Neuron (in vitro differentiated cells): ENCODE results near the gene ABHD15.

ENCODE experiments used
- H2AFZ ChIP-seq: one replicate; pipeline ENCODE4 v1.6.1; 2013; ENCODE audit warnings: low read depth, mild to moderate bottlenecking, inconsistent platforms, low read length, moderate library complexity
- H3K27me3 ChIP-seq: one replicate; pipeline ENCODE4 v1.6.1; 2013; ENCODE audit warnings: low read length; ENCODE audit not compliant: insufficient read depth
- H3K36me3 ChIP-seq: one replicate; pipeline ENCODE4 v1.6.1; 2013; ENCODE audit warnings: low read length; ENCODE audit not compliant: insufficient read depth
- H3K4me1 ChIP-seq: one replicate; pipeline ENCODE4 v1.6.1; 2013; ENCODE audit warnings: low read length; ENCODE audit not compliant: insufficient read depth
- H3K4me3 ChIP-seq: 2 replicates; pipeline ENCODE4 v1.5.1; 2013; ENCODE audit warnings: mild to moderate bottlenecking, low read length, moderate library complexity
- H3K9me3 ChIP-seq: one replicate; pipeline ENCODE4 v1.6.1; 2013; ENCODE audit warnings: low read length

Gene ABHD15

DNA sequence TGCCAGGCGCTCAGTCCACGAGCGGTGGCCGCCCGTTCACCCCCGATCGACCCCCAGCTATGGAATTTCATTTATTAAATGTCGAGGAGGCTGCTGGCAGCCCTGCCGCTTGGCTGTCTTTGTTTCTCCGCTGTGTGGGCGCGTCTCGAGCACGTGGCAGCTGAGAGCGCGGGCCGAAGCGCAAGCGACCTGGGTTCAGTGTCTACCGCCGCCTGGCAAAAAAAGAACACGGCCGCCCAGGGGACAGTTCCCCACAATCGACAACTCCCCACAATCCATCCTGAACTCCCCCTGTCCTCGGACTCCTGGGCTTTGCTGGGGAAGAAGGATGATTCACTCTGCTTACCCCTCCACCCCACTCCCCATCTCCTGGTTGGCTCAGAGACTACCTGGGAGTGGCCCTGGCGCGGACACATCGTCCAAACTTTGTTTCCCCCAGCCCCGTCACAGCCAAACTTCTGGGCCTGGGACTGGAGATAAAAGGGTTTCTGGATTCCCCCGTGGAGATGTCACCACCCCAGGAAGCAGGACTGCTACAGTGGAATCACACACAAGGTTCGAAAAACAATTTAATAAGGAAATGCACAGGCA is 24.4 kb upstream of the ABHD15 start:
- Histone ChIP-seq H3K9me3 (no peaks in the 10 kb centered on the region), H3K27me3 (no peaks in the 10 kb centered on the region), H2AFZ (peak overlapping the region; percentile 69), H3K36me3 (no peaks in the 10 kb centered on the region), H3K4me3 (peak overlapping the region; percentile 55), H3K4me1 (peaks cover 63% of the 10 kb centered on the region)

DNA sequence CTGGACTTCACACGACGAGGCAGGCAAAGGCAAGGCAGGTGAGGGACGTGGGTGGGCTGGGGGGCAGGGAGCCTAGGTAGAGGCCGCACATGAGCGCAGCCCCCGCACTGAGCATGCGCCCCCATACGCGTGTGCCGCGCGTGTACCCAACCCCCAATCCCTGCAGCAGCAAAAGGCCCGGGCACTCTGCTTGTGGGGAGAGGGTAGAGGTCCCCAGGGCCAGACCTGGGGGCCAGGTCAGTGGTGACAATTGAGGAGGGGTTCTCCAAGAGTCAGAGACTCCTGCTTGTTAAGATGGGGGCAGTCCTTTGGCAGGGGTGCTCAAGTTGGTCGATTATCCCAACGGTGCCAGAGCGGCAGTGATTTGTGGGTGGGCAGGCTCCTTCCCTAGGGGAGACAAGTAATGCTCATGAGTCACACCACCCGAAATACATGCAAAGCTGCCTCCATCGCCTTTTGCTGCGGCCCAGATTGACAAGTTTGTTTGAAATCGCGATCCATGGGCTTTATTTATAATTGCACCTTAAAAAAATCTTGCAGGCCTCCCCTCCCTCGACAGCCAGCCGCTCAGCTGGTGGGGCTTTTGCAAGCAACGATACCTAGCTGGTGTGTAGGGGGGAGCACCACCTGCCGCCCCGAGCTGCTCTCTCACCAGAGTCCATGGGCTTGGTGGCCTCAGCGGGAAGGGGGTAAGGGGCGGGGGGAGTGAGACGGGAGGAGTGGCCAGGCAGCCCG is 23.7 kb upstream of the ABHD15 start:
- no peaks in the 10 kb centered on the region for H3K36me3 ChIP-seq
- peak overlapping the region; percentile 69 for H2AFZ ChIP-seq
- peaks cover 59% of the 10 kb centered on the region for H3K4me1 ChIP-seq
- no peaks in the 10 kb centered on the region for H3K9me3 ChIP-seq
- no peaks in the 10 kb centered on the region for H3K27me3 ChIP-seq
- peak overlapping the region; percentile 55 for H3K4me3 ChIP-seq

DNA sequence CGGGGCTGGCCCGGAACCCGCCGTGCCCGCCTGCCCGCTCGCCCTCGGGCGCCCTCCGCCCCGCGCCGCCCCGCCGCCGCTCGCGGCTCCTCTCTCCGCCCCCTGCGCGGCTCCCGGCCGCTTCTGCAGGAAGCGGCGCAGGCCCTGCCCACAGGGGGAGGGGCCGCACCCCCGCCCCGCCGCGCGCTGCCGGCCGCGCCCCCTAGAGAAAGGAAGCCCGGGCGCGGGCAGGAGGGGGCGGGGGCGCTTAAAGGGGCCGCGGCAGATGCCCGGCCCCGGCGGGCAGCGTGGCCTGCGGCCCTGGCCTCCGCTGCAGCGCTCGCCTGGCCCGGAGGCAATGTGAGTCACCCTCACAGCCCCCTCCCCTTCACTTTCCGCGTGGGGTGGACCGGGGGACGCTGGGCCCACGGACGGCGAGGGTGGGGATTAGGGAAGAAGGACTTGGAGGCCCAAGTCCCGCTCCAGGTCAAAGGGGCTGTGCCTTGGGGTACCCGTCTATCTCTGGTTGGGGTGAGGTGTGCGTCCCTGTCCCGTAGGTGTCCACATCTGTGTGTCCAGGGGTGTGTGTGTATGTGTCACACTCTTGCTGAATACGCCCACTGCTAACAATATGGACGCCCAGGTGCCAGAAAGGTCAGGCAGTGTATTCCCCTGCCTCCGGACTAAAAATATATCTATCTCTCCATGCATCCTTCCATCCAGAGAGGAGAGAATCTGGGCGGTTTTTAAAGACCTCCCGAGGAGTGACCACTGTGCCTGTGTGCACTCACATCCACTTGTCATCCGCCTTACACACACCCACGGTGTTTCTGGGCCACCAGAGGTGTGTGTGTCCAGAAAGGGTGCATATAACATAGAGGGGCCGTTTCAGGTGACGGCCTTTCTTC is 22.9 kb upstream of the ABHD15 start, which contains the start of gene GIT1:
Gene GIT1 (minus strand): TSS at position 125 of the 887 bp plus-strand sequence. CDS start 270 bp downstream, outside the sequence.
- Histone ChIP-seq H3K4me3 (peak within 1 kb of the TSS; percentile 94), H3K9me3 (no peaks in the 10 kb centered on the region), H3K36me3 (no peaks in the 10 kb centered on the region), H3K4me1 (peaks cover 63% of the 10 kb centered on the region), H2AFZ (peak within 1 kb of the TSS; percentile 15), H3K27me3 (no peaks in the 10 kb centered on the region)

DNA sequence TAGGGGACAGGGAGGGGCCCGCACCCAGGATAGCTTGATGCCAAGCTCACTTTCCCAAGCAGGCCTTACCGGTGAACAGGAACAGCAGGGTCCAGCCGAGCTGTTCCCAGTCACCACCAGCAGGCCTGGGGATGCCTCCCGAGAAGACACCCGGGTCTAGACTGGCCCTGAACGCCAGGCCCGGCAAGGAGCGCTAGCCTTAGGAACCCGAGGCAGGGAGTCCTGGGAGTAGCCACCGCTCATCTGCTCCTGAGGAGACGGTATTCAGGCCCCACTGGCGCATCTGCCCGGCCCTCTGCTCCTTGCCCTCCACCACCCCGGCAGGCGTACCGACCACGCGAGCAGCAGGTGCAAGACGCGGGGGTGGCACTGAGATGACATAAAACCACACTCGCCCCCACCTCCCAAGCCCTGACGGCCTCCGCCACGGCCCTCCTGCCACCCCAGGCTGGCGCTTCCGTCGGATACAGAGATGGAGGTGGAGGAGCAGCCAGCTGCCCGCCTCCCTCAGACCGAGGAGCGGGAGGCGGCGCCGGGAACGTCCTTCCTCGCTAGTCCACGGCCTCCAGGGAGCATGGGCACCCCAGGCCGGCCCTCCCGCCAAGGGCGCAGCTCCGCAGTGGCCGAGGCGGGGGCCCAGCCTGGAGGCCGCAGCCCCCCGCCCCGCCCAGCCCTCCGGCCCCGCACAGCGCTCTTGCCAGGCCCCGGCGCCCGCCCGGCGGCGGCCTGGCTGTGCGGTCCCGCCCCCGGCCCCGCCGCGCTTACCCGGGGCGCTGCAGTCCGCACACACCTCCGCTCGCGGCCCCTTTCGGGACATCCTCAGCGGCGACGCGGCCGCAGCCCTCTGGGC is 21.9 kb upstream of the ABHD15 start:
- Histone ChIP-seq H2AFZ (no peak overlapping the region), H3K4me1 (peaks cover 59% of the 10 kb centered on the region), H3K9me3 (no peaks in the 10 kb centered on the region), H3K27me3 (no peaks in the 10 kb centered on the region), H3K36me3 (no peaks in the 10 kb centered on the region), H3K4me3 (peak overlapping the region; percentile 94)

DNA sequence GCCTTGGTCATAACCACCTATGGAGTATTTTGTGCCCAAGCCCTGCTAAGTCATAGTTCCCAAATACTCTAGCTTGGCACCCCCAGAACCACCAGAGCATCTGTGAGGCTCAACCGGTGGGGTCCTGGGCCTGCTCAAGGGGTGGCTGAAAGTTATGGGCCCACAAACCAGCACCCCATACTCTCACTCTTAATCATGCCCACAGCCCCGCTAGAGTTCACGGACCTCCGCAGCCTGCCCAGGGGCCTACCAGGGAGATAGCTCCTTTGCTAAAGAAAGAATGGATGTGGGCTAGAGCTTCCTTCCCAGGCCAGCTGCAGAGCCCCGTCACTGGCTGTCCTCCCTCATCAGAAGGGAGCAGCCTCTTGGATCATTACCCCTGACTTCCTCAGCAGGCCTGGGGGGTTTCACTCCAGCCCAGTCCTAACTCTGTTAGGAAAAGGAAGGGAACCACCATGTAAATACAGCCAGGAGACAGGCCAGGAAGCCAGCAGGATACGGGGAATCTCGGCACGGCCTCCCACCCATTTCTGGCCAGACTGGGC is 21.3 kb upstream of the ABHD15 start:
- Histone ChIP-seq H3K4me3 (peak overlapping the region; percentile 94), H3K4me1 (peaks cover 59% of the 10 kb centered on the region), H3K36me3 (peaks cover 4% of the 10 kb centered on the region), H2AFZ (no peak overlapping the region), H3K27me3 (no peaks in the 10 kb centered on the region), H3K9me3 (no peaks in the 10 kb centered on the region)

DNA sequence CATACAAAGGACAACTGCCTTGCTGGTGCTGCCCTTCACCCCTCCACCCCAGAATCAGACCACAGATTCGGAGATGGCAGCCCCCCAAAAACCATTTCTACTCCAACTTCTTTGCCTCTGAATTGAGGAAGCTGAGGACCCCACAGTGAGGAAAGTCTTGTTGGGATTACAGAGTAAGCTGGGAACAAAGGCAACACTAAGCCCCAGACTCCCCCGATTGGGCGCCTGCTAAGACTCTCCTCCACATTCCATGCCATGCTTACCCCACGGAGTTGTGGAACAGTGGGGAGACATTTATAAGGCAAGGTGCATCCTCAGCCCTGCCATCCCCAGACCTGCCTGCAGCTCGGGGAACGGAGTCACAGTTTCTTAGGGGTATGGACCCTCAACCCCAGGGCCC is 20.8 kb upstream of the ABHD15 start:
- H3K9me3 ChIP-seq, result no peaks in the 10 kb centered on the region
- no peaks in the 10 kb centered on the region for H3K27me3 ChIP-seq
- peaks cover 57% of the 10 kb centered on the region for H3K4me1 ChIP-seq
- no peak overlapping the region for H2AFZ ChIP-seq
- peaks cover 8% of the 10 kb centered on the region for H3K36me3 ChIP-seq
- H3K4me3 ChIP-seq, result peak overlapping the region; percentile 94

DNA sequence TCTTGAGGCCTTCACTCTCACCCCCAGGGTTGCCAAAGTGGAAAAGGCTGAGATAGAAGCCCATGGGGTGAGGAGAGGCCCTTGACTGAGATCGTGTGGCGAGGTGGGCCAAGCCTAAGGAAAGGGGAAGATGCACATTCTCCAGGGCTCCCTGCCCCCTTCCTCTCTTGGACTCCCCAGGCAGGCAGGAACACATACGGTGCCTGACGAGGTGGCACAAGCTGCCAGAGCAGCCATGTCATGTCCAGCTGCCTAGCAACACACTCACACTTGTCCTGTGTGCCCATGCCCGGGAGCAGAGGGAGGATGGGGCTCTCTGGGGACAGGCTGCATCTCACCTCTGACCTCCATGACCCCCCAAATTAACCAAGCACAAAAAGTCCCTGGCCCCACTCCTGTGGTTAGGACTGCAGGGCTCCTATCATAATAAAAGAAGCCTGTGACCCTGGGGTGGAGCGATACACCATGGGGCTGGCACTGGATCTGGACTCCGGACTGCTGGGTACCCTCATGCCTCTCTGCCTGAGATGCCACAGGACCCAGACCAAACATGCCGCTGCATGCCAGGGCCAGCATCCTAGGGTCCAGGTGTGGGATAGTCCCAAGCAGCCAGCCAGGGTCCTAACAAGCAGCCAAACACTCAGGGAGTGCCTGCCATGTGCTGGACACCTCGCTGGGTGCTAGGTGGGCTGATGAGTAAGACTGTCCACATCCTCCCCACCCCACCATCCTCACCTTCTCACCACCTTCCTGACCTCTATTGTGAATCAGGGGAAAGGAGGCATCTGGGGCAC is 20.0 kb upstream of the ABHD15 start:
- Histone ChIP-seq H3K4me3 (no peak overlapping the region), H3K36me3 (peaks cover 16% of the 10 kb centered on the region)

DNA sequence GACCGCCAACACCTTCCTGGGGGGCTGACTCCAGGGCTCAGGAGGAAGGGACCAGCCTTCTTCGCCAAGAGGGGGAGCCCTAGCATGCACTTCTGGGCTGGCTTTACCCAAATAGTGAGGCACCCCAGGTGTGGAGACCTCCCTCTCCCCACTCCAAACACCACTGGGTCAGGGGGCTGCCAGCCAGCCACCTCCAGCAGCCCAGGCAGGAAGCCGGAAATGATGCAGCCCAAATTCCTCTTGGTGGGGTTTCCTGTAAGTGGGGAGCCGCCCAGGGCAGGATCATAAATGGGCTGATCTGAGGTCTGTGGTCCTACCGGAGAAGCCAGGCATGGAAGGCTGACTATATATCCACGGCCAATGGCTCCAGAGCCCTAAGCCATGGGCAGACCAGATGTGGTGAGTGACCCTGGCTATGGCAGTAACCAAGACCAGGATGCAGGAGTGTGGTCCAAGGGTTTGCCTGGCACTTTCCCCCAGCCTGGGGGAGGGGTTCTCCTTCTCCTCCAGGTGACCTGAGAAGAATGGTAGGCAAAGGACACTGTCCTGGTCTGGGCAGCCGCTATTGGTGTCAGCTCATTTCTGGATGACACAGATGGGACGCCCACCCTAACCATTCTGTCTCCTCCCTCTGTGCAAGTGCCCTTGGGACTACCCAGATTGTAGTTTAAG is 18.4 kb upstream of the ABHD15 start:
- peaks cover 21% of the 10 kb centered on the region for H3K36me3 ChIP-seq
- peaks cover 42% of the 10 kb centered on the region for H3K4me1 ChIP-seq
- H3K4me3 ChIP-seq, result no peak overlapping the region
- H3K27me3 ChIP-seq, result no peaks in the 10 kb centered on the region
- no peaks in the 10 kb centered on the region for H3K9me3 ChIP-seq
- no peak overlapping the region for H2AFZ ChIP-seq

More for the DNA sequence above, 20.0 kb upstream of the ABHD15 start:
- Histone ChIP-seq H3K9me3 (no peaks in the 10 kb centered on the region), H3K27me3 (no peaks in the 10 kb centered on the region), H3K4me1 (peaks cover 49% of the 10 kb centered on the region), H2AFZ (no peak overlapping the region)

DNA sequence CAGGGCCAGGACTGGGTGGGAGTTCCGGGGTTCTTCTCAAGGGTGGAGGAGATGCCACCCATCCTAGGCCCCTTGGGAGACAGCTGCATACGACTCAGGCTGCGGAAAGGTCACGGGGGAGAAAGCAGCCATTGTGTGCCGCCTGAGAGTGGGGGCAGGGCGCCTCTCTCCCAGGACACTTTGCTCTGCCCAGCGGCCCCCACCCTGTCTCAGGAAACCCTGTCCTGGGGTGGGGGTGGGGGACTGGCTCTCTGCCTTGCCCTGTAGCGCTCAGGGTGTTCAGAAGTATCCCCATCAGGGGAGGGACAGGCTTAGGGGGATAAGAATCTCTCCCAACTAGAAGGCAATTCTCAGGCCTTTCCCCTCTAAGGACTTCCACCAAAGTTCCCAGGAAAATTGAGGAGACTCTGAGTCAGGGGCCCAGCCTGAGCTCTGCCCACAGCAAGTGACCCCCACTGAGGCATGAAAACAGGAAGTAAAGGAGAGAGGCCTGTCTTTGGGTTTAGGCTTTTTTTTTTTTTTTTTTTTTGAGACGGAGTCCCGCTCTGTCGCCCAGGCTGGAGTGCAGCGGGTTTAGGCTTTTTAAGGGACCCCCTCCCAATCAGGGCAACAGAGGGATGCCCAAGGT is 17.7 kb upstream of the ABHD15 start:
- Histone ChIP-seq H3K4me1 (peaks cover 36% of the 10 kb centered on the region), H3K27me3 (no peaks in the 10 kb centered on the region), H3K36me3 (peaks cover 21% of the 10 kb centered on the region)

DNA sequence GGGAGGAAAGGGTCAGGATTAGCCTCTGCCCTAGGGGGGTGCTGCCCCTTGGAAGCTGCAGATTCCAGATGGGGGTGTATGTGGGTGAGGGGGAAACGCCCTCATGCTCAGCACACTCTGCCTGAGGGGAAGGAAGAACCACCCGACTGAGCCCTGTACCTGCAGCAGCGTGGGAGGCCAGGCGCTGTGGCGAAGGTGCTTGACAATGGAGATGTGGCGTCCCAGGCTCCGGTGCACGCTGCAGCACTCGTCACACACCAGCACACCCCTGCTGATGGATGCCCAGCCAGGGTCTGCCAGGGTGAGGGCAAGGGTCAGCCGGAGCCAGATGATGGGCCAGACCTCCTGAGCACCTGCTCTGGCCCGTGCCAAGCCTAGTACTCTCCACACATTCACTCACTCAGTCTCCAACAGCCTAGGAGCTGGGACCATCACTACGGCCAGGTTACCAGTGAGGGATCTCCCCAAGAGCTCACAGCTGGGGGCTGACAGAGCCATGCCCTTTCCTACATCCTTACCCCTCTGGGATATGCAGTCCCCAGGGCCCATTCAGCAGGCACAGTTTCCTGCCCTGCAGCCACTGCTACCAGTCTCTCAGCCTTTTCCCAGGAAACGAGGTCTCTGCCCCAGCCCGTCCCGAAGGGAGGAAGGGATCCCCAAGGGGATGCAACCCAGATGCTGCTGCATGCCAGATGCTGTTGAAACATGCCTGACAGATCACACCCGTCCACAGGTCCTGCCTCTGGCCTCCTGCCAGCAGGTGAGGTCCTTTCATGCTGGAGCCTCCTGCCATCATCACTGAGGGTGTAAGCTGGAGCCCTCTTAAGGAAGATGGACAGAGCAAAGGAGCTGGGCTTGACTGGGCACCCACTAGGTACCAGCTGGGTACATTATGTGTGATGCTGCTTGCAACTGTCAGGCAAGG is 16.7 kb upstream of the ABHD15 start:
- Histone ChIP-seq H3K4me1 (peaks cover 36% of the 10 kb centered on the region), H3K27me3 (no peaks in the 10 kb centered on the region), H3K9me3 (no peaks in the 10 kb centered on the region), H3K4me3 (no peak overlapping the region), H3K36me3 (peaks cover 25% of the 10 kb centered on the region), H2AFZ (no peak overlapping the region)

More for the DNA sequence above, 17.7 kb upstream of the ABHD15 start:
- no peak overlapping the region for H2AFZ ChIP-seq
- H3K9me3 ChIP-seq, result no peaks in the 10 kb centered on the region
- no peak overlapping the region for H3K4me3 ChIP-seq
